Midbrain (tissue), 1 donor: Measurements from ENCODE around the gene KLHL29.

ENCODE experiments used
- DNase-seq: peaks from one replicate; lab custom pipeline; 2025; lab: John Stamatoyannopoulos, UW

Gene KLHL29

GRCh38 chr2:23632831-23633395, 247.9 kb downstream of the KLHL29 start:
- no peak for DNase-seq

GRCh38 chr2:23633966-23634365, 249.0 kb downstream of the KLHL29 start:
- no peak for DNase-seq

DNA sequence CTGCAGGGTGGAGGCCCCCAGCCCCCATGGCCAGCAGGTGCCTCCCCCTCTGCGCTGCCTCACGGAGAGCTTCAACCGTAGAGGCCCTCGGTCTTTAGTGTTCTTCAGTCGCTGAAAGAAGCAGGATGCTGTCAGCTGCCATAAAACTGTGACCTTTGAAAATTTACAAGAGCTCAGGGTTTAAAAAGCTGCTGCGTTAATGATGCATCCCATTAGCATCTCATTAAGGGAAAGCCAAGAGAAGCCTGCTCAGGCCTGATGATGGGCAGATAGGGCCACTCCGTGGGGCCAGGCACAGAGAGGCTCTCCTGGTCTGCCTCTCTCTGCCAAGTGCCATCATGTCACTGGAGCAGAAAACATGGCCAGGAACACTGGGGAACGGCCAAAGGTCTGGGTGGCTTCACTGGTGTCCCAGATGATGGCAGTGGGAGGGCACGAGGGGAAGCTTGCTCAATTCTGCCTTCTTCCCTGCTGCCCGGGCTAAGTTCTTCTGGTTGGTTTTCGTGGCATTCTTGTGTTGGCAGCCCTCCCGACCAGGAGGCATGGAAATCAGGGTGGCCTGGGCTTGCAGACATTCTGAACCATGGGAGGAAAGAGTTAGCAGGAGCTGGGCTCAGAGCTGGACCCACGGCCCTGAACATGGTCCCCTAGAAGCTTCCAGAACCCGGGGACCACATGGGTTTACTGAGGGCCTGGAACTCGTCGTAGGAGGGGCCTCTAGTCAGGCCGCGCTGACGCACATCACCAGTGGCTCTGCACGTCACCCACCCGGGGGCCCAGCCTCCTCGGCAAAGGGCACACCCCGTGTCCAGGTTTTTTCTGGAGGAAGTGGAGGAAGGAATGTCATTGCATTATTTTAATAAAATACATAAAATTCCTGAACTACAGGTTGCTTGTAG, 250.7 kb downstream of the KLHL29 start:
- no peak for DNase-seq

- DNase-seq, result no peak
These were observed 251.4 kb downstream of the KLHL29 start for GRCh38 chr2:23636426-23636825.

DNA sequence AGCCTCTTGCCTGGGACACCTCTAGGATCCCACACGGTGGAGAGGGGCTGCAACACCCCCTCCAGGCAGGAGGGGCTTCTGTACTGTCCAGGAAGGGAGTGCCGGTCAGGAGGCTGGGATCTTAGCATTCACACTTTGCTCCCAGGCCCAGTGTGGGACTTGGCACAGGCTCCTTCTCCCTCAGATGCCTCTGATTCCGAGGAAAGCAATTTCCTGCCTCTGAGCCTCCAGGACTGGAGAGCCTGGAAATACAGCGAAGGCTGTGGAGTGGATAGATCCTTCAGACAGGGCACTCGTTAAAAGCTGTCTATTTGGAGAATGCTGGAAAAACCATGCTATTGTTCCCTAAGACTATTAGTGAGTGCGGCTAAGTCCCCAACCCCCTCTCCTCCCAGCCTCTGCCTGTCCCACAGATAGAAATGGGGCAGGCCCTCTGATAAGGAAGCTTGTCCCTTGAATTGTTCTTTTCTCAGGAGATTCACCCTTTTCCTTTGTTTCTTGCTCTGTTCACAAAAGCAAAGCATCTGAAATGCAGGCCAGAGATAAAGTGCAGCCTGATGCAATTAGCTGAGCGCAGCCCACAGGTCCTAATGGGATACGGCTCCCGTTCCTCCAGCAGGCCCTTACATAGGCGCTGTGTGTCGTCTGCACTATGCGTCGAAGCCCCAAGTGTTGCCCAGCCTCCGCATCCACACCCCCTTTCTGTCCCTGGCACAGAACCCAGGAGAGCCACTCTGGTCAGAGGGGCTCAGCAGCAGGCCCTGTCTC, 252.2 kb downstream of the KLHL29 start:
- no peak for DNase-seq

DNA sequence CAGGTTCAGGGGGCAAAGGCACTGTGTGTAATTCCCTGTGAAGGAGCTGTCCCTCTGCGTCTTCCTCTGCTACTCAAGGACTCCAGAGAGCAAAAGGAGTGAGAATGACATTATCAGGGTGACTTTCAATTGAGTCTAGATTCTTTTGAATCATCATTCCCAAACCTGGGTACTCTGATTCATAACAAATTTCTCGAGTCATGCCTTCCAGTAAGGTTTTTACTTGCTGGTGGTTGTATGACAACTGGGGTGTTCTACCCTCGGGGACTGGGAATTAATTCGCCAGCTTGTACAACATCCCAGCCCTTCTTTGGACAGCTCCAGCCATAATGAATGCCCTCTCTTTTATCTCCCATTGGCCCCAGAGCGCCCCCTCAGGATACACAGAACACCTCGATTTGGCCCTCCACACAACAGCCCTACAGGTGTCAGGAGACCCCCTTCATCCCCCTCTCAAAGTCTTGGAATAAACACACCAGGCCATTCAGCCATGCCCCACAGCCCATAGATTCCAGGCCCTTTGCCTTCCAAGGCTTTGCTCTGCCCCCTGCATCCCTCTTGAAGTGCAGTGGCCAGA, 254.5 kb downstream of the KLHL29 start:
- no peak for DNase-seq

DNA sequence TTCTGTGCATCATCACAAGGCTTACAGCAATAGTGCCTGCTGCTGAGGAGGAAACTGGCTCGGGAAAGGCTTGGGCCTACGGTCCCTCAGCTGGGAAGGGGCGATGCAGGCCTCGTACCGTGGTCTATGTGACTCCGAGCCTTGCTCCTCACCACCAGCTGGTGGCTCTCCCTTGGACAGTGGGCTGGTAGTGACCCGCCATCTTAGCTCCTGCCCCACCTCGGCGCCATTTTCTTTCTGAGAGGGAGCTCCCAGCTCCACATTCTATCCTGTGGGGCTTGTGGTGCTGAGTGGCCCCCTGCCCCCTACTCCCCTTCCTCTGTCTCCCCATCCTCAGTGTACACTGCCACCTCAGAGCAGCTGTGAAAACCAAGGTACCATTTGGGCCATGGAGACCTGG, 255.7 kb downstream of the KLHL29 start:
- DNase-seq, result no peak

DNA sequence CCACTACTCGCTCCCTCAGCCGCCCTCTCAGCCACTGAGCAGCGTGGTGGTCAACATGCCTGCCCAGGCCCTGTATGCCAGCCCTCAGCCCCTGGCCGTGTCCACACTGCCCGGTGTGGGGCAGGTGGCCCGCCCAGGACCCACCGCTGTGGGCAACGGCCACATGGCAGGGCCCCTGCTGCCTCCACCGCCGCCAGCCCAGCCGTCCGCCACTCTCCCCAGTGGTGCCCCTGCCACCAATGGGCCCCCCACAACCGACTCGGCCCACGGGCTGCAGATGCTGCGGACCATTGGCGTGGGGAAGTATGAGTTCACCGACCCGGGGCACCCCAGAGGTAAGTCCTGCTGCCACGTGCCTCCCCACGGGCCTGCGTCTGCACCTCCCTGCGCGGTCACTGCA, 257.5 kb downstream of the KLHL29 start:
- DNase-seq, result no peak

GRCh38 chr2:23645230-23645808, 260.3 kb downstream of the KLHL29 start:
- no peak for DNase-seq

DNA sequence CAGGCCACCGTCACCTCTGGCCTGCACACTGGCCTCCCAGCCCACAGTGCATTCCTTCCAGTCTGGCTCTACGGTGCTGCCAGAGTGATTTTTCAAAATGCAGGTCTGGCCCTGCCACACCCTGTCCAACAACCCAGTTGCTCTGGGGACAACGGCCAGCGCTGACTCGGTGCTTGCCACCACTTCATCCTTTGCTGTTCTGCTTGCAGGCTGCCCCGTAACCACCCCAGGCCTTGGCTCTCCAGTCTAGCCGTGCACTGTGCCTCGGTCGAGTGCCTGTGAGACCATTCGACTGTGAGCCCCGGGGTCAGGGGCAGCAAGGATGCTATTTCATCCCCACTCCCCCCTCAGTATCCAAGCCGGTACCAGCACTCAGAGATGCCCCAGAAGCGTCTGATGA, 262.6 kb downstream of the KLHL29 start:
- DNase-seq, result no peak

- no peak for DNase-seq
These were observed 264.3 kb downstream of the KLHL29 start for GRCh38 chr2:23649303-23649702.

DNA sequence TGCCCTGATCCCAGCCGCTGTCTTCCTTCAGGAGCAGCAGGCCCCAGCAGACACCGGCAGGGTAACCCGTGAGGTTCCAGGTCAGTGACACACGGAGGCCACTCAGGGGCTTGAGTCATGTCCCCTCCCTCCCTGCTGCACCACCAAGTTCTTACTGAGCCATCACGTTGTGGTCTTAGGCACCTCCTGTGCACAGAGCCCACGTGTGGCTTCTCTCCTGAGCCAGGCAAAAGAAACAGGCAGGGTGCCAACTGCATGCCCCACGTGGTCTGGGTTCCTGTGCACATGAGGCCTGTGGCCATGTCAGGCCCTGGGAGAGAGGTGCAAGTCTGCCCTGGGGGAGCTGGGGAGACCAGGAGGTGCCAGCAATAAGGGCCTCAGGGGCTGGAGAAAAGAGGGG, 264.8 kb downstream of the KLHL29 start:
- no peak for DNase-seq

- DNase-seq, result no peak
These were observed 266.5 kb downstream of the KLHL29 start for GRCh38 chr2:23651187-23652080.

- DNase-seq, result no peak
These were observed 268.3 kb downstream of the KLHL29 start for GRCh38 chr2:23653326-23653725.

- DNase-seq, result no peak
These were observed 269.8 kb downstream of the KLHL29 start for GRCh38 chr2:23654756-23655155.

DNA sequence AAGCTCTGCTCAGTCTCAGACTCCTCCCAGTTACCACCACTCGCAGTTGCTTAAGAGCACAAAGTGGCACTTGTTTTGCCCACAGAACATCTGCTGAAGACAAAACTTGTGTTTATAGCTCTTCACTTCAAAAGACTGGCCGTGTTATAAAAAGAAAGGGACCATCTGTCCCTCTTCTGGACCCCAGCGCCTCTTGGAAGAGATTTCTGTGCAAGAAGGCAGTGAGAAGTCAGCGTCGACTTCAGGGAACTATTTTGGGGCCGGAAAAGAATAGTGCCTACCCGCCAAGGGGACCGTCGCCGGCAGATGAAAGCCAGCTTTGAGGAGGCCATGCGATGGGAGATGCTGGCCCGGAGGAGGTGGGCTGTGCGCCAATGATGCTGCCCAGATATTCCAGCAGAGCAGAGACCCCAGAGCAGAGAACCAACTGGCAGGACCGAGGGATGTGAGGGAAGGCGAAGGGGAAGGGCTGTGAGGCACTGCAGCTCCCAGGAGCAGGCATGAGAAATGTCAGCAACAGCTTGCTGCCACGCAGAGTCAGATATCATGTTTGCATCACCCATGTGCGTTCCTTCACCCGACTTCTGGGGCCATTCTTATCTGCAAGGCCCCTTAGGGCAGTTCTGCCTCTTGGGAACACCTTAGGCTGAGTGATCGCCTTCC, 271.1 kb downstream of the KLHL29 start:
- no peak for DNase-seq

- DNase-seq, result no peak
These were observed 271.6 kb downstream of the KLHL29 start for GRCh38 chr2:23656597-23656973.

DNA sequence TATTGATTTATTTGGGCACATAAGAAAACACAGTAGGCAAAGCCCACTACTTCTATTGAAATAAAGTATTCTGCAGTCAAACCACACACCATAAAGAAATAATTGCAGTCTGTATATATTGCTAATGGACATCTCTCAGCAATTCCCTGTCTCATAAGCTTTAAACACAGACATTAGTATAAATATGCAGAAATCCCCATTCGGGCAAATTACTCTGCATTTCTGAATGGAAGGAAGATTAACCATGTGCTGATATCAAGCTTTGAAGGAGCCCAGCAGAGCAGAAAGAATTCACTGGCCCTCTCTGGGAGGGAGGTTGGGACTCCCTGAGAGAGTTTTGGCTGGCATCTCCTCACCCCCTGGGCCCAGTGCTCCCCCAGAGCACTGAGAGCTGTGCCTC, 272.4 kb downstream of the KLHL29 start:
- DNase-seq, result no peak

DNA sequence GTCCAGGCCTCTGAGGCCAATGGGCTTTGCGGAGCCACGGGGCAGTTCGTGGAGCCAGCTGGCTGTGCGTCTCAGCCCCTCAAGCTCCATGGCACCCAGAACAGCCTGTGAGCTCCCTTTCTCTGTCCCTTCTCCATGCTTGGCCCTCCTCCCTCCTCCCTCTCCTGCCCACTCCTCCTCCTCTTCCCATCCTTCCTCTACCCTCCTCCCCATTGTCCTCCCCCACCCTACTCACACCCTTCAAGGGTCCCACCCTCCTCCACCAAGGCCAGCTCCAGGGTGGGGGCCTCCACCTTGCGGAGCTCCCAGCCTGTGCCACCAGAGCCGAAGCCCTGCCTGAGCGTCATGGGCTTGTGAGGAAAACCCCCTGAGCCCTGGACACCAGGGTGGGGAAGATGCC, 273.0 kb downstream of the KLHL29 start:
- DNase-seq, result no peak

DNA sequence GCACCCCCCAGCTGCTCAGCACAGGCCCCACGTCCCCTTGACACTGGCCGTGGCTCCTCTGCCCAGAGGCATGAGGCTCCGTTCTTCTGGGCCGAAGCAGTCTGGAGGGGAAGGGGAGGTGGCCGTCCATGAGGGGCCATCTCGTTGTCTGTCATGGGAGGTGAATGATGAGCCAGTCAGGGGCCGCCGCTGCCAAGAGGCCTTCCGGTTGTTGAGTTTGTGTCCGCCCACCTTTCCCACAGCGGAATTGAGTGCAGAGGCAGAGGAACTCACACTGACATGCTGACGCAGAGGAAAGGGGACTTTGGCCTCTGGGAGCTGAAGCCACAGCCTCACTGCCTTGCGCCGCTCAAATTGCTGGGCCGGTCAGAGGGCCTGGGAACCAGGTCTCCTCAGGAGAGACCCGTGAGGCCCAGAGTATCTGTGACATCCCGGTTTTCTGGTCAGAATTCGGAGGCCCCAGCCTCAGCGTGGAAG, 273.5 kb downstream of the KLHL29 start:
- no peak for DNase-seq
